Urinary bladder (tissue), 4 donors: ENCODE measurements around the gene HNRNPK. TPM values are rescaled to one million over a fixed set of nuclear protein-coding genes. Genes with fewer than 3 reads are reported as not detected.

Experiments used
- DNase-seq: peaks from one replicate; pipeline ENCODE4 v3.0.0-alpha.2; 2015; ENCODE audit errors: extremely low spot score
- H3K27ac ChIP-seq: one replicate; pipeline ENCODE4 v1.5.1; 2013; ENCODE audit warnings: low read depth, mild to moderate bottlenecking, moderate library complexity
- H3K36me3 ChIP-seq: one replicate; pipeline ENCODE4 v1.6.1; 2013; ENCODE audit warnings: mild to moderate bottlenecking, moderate library complexity; ENCODE audit not compliant: insufficient read depth
- H3K4me1 ChIP-seq: one replicate; pipeline ENCODE4 v1.6.1; 2013; ENCODE audit warnings: mild to moderate bottlenecking, moderate library complexity; ENCODE audit not compliant: insufficient read depth
- H3K4me3 ChIP-seq: one replicate; pipeline ENCODE4 v1.5.1; 2013; ENCODE audit warnings: low read depth, low read length
- WGBS: extraction: QIAGEN DNeasy Blood & Tissue Kit; methylation state at CpG from one replicate; pipeline ENCODE4 v1.1.7; 2013; 5-methylcytosine and 5-hydroxymethylcytosine counted together
- polyA plus RNA-seq: library from polyadenylated mRNA; stranded (reverse); fragments of 200-250 nt; gene quantifications from one replicate; pipeline ENCODE4 v1.2.3, GENCODE V29; 2013
- total RNA-seq: library from RNA; depleted of rRNA; stranded (reverse); fragments of >200 nt; gene quantifications from one replicate; pipeline ENCODE4 v1.2.3, GENCODE V29; 2014
- donor health status: healthy with polysubstance abuse.
- donor health status: healthy.

Gene HNRNPK
- total RNA-seq, result 649 TPM
- 376 TPM for polyA plus RNA-seq

GRCh38 chr9:83979812-83980394 is at the start of gene HNRNPK:
Gene HNRNPK (minus strand): TSS chr9:83980215. CDS start chr9:83978252, 1,963 bp downstream.
- H3K4me1 ChIP-seq, result no peaks in the 10 kb centered on the region
- H3K36me3 ChIP-seq, result no peaks in the 10 kb centered on the region
- peak; percentile 96 for DNase-seq
- H3K27ac ChIP-seq, result peak within 1 kb of the TSS; percentile 95
- H3K4me3 ChIP-seq, result peak within 1 kb of the TSS; percentile 73
- under 1% methylated on average over 57 of the region's 57 CpGs for WGBS

GRCh38 chr9:84027201-84027600 is 47.2 kb upstream of the HNRNPK start:
- peaks cover 2% of the 10 kb centered on the region for H3K36me3 ChIP-seq
- no peak for DNase-seq
- no peaks in the 10 kb centered on the region for H3K4me1 ChIP-seq
- H3K4me3 ChIP-seq, result no peak overlapping the region
- 89% methylated on average over 4 of the region's 4 CpGs for WGBS
- H3K27ac ChIP-seq, result no peak overlapping the region

GRCh38 chr9:84024041-84024575 is 44.1 kb upstream of the HNRNPK start:
- H3K4me3 ChIP-seq, result no peak overlapping the region
- H3K4me1 ChIP-seq, result no peaks in the 10 kb centered on the region
- no peak for DNase-seq
- H3K36me3 ChIP-seq, result peaks cover 2% of the 10 kb centered on the region
- WGBS, result 90% methylated on average over 4 of the region's 4 CpGs
- H3K27ac ChIP-seq, result no peak overlapping the region

- WGBS, result 97% methylated on average over 2 of the region's 2 CpGs
- Histone ChIP-seq H3K27ac (no peak overlapping the region), H3K4me3 (no peak overlapping the region), H3K36me3 (no peaks in the 10 kb centered on the region), H3K4me1 (no peaks in the 10 kb centered on the region)
- no peak for DNase-seq
Measured at GRCh38 chr9:84007662-84008061, 27.6 kb upstream of the HNRNPK start.

- Histone ChIP-seq H3K4me1 (no peaks in the 10 kb centered on the region), H3K36me3 (peaks cover 2% of the 10 kb centered on the region), H3K27ac (no peak overlapping the region), H3K4me3 (no peak overlapping the region)
- WGBS, result 89% methylated on average over 3 of the region's 3 CpGs
- no peak for DNase-seq
Measured at GRCh38 chr9:84003246-84003645, 23.2 kb upstream of the HNRNPK start.

GRCh38 chr9:84002344-84002743 is 22.3 kb upstream of the HNRNPK start:
- Histone ChIP-seq H3K27ac (no peak overlapping the region), H3K4me1 (no peaks in the 10 kb centered on the region), H3K36me3 (peaks cover 2% of the 10 kb centered on the region), H3K4me3 (no peak overlapping the region)
- DNase-seq, result no peak

GRCh38 chr9:84001621-84002020 is 21.6 kb upstream of the HNRNPK start:
- WGBS, result 91% methylated on average over 2 of the region's 2 CpGs
- no peak for DNase-seq
- Histone ChIP-seq H3K4me1 (no peaks in the 10 kb centered on the region), H3K4me3 (no peak overlapping the region), H3K27ac (no peak overlapping the region), H3K36me3 (peaks cover 2% of the 10 kb centered on the region)

- Histone ChIP-seq H3K4me1 (no peaks in the 10 kb centered on the region), H3K4me3 (no peak overlapping the region), H3K27ac (no peak overlapping the region), H3K36me3 (peaks cover 2% of the 10 kb centered on the region)
- no peak for DNase-seq
- WGBS, result 69% methylated on average over 3 of the region's 3 CpGs
Measured at GRCh38 chr9:84000186-84000585, 20.2 kb upstream of the HNRNPK start.

GRCh38 chr9:83999141-83999918 is 19.3 kb upstream of the HNRNPK start:
- DNase-seq, result no peak
- peaks cover 2% of the 10 kb centered on the region for H3K36me3 ChIP-seq
- 49% methylated on average over 2 of the region's 2 CpGs for WGBS
- H3K27ac ChIP-seq, result no peak overlapping the region
- H3K4me1 ChIP-seq, result no peaks in the 10 kb centered on the region
- no peak overlapping the region for H3K4me3 ChIP-seq

GRCh38 chr9:83996126-83996525 is 16.1 kb upstream of the HNRNPK start:
- no peak for DNase-seq
- Histone ChIP-seq H3K27ac (no peak overlapping the region), H3K4me1 (no peaks in the 10 kb centered on the region), H3K36me3 (no peaks in the 10 kb centered on the region), H3K4me3 (no peak overlapping the region)
- 91% methylated on average over 4 of the region's 4 CpGs for WGBS

- no peaks in the 10 kb centered on the region for H3K4me1 ChIP-seq
- H3K4me3 ChIP-seq, result no peak overlapping the region
- DNase-seq, result no peak
- no peaks in the 10 kb centered on the region for H3K36me3 ChIP-seq
- no peak overlapping the region for H3K27ac ChIP-seq
Measured at GRCh38 chr9:83992901-83993300, 12.9 kb upstream of the HNRNPK start.

GRCh38 chr9:83992407-83992806 is 12.4 kb upstream of the HNRNPK start:
- 77% methylated on average over 1 of the region's 1 CpG for WGBS
- H3K4me1 ChIP-seq, result no peaks in the 10 kb centered on the region
- no peak overlapping the region for H3K27ac ChIP-seq
- no peak overlapping the region for H3K4me3 ChIP-seq
- DNase-seq, result no peak
- H3K36me3 ChIP-seq, result no peaks in the 10 kb centered on the region

- WGBS, result 94% methylated on average over 1 of the region's 1 CpG
- no peaks in the 10 kb centered on the region for H3K36me3 ChIP-seq
- no peak for DNase-seq
- H3K4me3 ChIP-seq, result no peak overlapping the region
- H3K27ac ChIP-seq, result no peak overlapping the region
- no peaks in the 10 kb centered on the region for H3K4me1 ChIP-seq
Measured at GRCh38 chr9:83991355-83991754, 11.3 kb upstream of the HNRNPK start.

- no peak for DNase-seq
Measured at GRCh38 chr9:83988411-83988810, 8.4 kb upstream of the HNRNPK start.

More at GRCh38 chr9:83988411-83988810, 8.4 kb upstream of the HNRNPK start:
- H3K36me3 ChIP-seq, result no peaks in the 10 kb centered on the region
- H3K4me1 ChIP-seq, result no peaks in the 10 kb centered on the region
- no peak overlapping the region for H3K27ac ChIP-seq
- WGBS, result 90% methylated on average over 2 of the region's 2 CpGs
- no peak overlapping the region for H3K4me3 ChIP-seq
